ENCODE measurements around the gene PRSS22.

The PRSS22 gene

DNA sequence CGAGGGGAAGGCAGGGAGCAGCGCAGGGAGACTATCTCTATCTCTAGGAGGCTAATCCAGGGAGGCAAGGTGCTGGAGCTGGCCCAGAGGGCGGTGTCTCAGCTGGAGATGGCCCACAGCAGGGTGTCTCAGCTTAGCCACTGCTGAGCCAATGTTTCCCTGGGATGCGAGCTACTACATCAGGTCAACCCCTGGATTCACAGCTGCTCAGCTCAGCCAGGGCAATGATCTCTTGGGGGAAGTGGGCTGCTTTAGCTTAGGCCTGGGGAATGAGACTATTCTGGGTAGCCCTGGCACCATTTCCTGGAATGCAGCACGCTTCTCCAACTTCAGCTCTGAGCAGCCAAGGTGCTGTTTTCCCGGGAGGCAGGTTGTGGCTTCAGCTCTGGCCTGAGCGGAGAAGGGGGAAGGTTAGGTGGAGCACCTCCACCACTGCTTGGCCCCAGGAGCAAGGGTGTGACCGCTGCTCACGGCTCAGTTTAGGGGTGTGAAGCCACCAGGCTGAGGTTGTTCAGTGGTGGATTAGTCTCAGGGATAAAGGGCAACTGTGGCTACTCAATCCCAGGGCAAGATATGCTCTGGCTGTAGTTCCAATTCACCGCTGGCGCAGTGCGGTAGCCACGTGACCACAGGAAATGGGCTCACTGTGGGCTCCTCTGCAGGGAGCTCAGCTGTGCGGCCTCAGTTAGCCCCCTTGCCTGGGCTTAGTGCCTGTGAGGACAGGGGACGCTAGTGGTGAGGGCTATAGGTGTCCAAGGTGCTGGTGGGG is 46.1 kb downstream of the PRSS22 start:
- no peak for DNase-seq

- DNase-seq, result no peak
Observed at GRCh38 chr16:2810651-2811050, 47.3 kb downstream of the PRSS22 start.

- no peak for DNase-seq
Observed at GRCh38 chr16:2809149-2809760, 48.7 kb downstream of the PRSS22 start.

DNA sequence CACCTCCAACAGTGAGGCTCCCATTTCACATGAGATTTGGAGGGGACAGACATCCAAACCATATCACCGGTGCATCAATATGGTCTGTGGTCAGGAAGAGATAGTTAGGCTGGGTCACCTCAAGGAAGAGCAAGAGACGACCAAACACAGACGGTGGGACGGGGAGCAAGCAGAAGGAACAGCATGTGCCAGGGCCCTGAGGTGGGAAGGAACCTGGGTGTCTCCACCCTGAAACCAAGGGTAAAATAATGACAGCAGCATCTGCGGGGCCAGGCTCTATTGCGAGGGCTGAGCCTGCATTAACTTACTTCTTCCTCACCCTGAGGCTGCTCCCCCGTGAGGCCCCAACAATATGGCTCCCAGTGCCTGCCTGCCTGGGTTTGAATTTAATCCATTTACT is 49.8 kb downstream of the PRSS22 start:
- no peak for DNase-seq

DNA sequence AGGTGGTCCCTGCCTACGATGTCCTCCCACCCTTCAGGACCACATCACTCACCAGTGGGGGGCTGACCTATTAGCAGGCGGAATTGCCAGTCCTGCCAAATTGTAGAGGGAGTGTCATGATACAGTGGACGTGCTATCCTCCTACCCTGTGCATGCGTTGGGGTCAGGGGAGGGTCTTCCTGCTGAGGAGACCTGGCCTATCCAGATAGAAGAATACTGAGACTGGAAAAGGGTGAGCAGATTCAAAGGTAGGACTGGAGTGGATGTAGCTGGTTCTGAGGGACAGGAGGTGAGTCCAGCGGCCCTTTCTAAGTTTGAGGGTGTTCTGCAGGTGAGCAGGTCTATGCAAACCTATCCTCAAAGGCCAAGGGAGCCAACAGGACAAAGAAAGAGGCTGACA is 51.7 kb downstream of the PRSS22 start:
- no peak for DNase-seq

- DNase-seq, result no peak
Observed at GRCh38 chr16:2804728-2805127, 53.2 kb downstream of the PRSS22 start.

DNA sequence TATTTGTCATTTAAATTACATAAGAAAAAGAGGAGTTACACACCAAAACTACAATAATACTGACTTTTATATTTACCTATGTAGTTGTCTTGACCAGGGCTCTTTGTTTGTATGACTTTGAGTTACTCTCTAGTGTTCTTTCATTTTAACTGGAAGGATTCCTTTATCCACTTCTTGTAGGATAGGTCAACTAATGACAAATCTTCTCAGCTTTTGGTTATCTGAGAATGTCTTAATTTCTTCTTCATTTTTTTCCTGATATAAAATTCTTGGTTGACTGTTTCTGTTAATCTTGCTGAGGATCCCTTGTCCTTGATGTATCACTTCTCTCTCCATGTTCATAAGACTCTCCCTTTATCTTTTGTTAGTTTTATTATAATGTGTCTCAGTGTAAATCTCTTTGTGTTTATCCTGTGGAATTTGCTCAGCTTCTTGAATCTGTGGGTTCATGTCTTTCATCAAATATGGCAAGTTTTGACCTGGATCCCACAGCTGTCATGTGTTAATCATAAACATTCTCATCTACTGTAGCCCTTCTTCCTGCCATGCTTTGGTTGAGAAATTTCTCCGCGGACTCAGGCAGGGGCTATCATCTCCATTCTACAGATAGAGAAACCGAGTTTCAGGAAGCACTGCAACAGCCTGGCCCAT is 54.3 kb downstream of the PRSS22 start:
- no peak for DNase-seq
